Urinary bladder (tissue), 4 donors: ENCODE results near the gene RHEB. TPM values are rescaled to one million over a fixed set of nuclear protein-coding genes. Genes with fewer than 3 reads are reported as not detected.

Experiments used
- DNase-seq: peaks from one replicate; pipeline ENCODE4 v3.0.0-alpha.2; 2015; ENCODE audit errors: extremely low spot score
- H3K27ac ChIP-seq: one replicate; pipeline ENCODE4 v1.5.1; 2013; ENCODE audit warnings: low read depth, mild to moderate bottlenecking, moderate library complexity
- H3K36me3 ChIP-seq: one replicate; pipeline ENCODE4 v1.6.1; 2013; ENCODE audit warnings: mild to moderate bottlenecking, moderate library complexity; ENCODE audit not compliant: insufficient read depth
- H3K4me1 ChIP-seq: one replicate; pipeline ENCODE4 v1.6.1; 2013; ENCODE audit warnings: mild to moderate bottlenecking, moderate library complexity; ENCODE audit not compliant: insufficient read depth
- H3K4me3 ChIP-seq: one replicate; pipeline ENCODE4 v1.5.1; 2013; ENCODE audit warnings: low read depth, low read length
- WGBS: extraction: QIAGEN DNeasy Blood & Tissue Kit; methylation state at CpG from one replicate; pipeline ENCODE4 v1.1.7; 2013; 5-methylcytosine and 5-hydroxymethylcytosine counted together
- polyA plus RNA-seq: library from polyadenylated mRNA; stranded (reverse); fragments of 200-250 nt; gene quantifications from one replicate; pipeline ENCODE4 v1.2.3, GENCODE V29; 2013
- total RNA-seq: library from RNA; depleted of rRNA; stranded (reverse); fragments of >200 nt; gene quantifications from one replicate; pipeline ENCODE4 v1.2.3, GENCODE V29; 2014
- donor health status: healthy with polysubstance abuse.
- donor health status: healthy.

RHEB gene, protein sequence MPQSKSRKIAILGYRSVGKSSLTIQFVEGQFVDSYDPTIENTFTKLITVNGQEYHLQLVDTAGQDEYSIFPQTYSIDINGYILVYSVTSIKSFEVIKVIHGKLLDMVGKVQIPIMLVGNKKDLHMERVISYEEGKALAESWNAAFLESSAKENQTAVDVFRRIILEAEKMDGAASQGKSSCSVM
- total RNA-seq (109 TPM), polyA plus RNA-seq (109 TPM)

DNA sequence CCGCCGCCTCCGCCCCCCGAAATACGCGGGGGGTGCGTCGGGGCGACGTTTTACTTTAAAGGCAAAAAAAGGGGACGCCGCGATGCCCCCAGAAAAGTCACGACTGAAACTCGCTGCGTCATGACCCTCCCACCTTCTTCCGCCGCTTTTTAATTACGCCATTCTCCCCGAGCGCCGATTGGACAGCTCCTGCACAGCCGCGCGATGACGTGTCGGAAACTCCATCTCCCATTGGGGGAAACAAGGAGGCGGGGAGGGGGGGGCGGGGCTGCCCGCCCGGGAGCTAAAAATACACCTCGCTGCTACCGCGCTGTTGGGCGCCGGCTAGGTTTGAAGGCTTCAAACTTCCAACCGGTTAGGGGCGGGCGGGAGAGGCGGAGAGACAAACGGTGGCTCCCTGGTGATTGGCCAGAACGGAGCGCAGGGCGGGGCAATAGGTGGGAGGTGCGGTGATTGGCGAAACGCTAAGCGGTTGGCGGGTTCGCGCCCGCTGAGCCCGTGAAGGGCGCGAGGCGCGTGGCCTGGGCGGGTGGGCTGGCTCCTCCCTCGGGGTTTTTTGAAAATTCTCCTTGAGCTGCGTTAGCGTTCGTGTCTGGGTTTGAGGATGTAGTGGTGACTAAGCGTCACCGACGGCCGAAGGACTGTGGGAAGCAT is at the start of gene RHEB:
RHEB (minus strand) TSS at position 131 of the 654 bp plus-strand sequence. CDS start 384 bp downstream, outside the sequence.
- DNase-seq, result peak; percentile 97
- Histone ChIP-seq H3K4me3 (peak within 1 kb of the TSS; percentile 92), H3K36me3 (peaks cover 2% of the 10 kb centered on the region), H3K27ac (peak within 1 kb of the TSS; percentile 99), H3K4me1 (no peaks in the 10 kb centered on the region)
- under 1% methylated on average over 56 of the region's 66 CpGs for WGBS

- no peak overlapping the region for H3K27ac ChIP-seq
- H3K36me3 ChIP-seq, result no peaks in the 10 kb centered on the region
- 24% methylated on average over 8 of the region's 8 CpGs for WGBS
- DNase-seq, result peak; percentile 37
- H3K4me1 ChIP-seq, result no peaks in the 10 kb centered on the region
- no peak overlapping the region for H3K4me3 ChIP-seq
Observed at GRCh38 chr7:151566897-151567320, 47.2 kb upstream of the RHEB start.

GRCh38 chr7:151565541-151565940 is 45.8 kb upstream of the RHEB start:
- DNase-seq, result no peak

DNA sequence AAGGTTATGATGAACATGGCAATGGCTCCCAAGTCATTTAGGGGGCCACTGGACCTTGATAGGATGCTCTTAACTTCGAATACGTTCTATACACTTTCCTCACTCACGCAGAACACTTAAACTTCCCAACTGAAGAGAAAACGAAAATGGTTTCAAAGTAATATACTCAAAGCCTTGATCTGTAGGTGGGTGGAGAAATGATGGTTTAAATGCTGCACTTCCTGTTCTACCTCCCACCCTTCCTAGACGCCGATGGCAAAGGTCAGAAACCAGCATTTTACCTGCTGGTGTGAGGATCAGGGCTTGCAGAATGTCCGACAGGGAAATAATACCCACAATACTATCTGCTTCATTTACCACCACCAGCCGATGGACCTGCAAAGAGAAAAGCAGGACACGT is 40.5 kb upstream of the RHEB start:
- no peak overlapping the region for H3K27ac ChIP-seq
- no peaks in the 10 kb centered on the region for H3K4me1 ChIP-seq
- no peak overlapping the region for H3K4me3 ChIP-seq
- H3K36me3 ChIP-seq, result peaks cover 12% of the 10 kb centered on the region
- DNase-seq, result no peak
- WGBS, result 92% methylated on average over 9 of the region's 9 CpGs

More at GRCh38 chr7:151565541-151565940, 45.8 kb upstream of the RHEB start:
- H3K4me3 ChIP-seq, result no peak overlapping the region
- no peaks in the 10 kb centered on the region for H3K4me1 ChIP-seq
- 81% methylated on average over 9 of the region's 9 CpGs for WGBS
- no peak overlapping the region for H3K27ac ChIP-seq
- H3K36me3 ChIP-seq, result peaks cover 4% of the 10 kb centered on the region

- Histone ChIP-seq H3K36me3 (peaks cover 12% of the 10 kb centered on the region), H3K27ac (no peak overlapping the region), H3K4me3 (no peak overlapping the region), H3K4me1 (no peaks in the 10 kb centered on the region)
- 87% methylated on average over 5 of the region's 5 CpGs for WGBS
- DNase-seq, result no peak
Observed at GRCh38 chr7:151559557-151560183, 40.0 kb upstream of the RHEB start.

GRCh38 chr7:151558575-151558974 is 38.9 kb upstream of the RHEB start:
- Histone ChIP-seq H3K4me3 (no peak overlapping the region), H3K36me3 (peaks cover 12% of the 10 kb centered on the region), H3K27ac (no peak overlapping the region), H3K4me1 (no peaks in the 10 kb centered on the region)
- no peak for DNase-seq
- WGBS, result 39% methylated on average over 6 of the region's 6 CpGs

GRCh38 chr7:151556592-151556991 is 36.9 kb upstream of the RHEB start:
- no peaks in the 10 kb centered on the region for H3K4me1 ChIP-seq
- H3K4me3 ChIP-seq, result no peak overlapping the region
- H3K27ac ChIP-seq, result no peak overlapping the region
- no peak for DNase-seq
- WGBS, result 95% methylated on average over 12 of the region's 12 CpGs
- H3K36me3 ChIP-seq, result peaks cover 12% of the 10 kb centered on the region

- 71% methylated on average over 15 of the region's 15 CpGs for WGBS
- no peak for DNase-seq
- no peaks in the 10 kb centered on the region for H3K4me1 ChIP-seq
- H3K27ac ChIP-seq, result no peak overlapping the region
- no peak overlapping the region for H3K4me3 ChIP-seq
- H3K36me3 ChIP-seq, result no peaks in the 10 kb centered on the region
Observed at GRCh38 chr7:151553356-151553755, 33.7 kb upstream of the RHEB start.

- peak; percentile 46 for DNase-seq
- H3K4me3 ChIP-seq, result no peak overlapping the region
- H3K27ac ChIP-seq, result no peak overlapping the region
- no peaks in the 10 kb centered on the region for H3K4me1 ChIP-seq
- WGBS, result 40% methylated on average over 10 of the region's 10 CpGs
- no peaks in the 10 kb centered on the region for H3K36me3 ChIP-seq
Observed at GRCh38 chr7:151552352-151553028, 32.8 kb upstream of the RHEB start.

- Histone ChIP-seq H3K4me1 (no peaks in the 10 kb centered on the region), H3K27ac (no peak overlapping the region), H3K36me3 (no peaks in the 10 kb centered on the region), H3K4me3 (no peak overlapping the region)
- 75% methylated on average over 7 of the region's 7 CpGs for WGBS
- DNase-seq, result no peak
Observed at GRCh38 chr7:151551820-151552219, 32.1 kb upstream of the RHEB start.

- DNase-seq, result no peak
- Histone ChIP-seq H3K4me1 (no peaks in the 10 kb centered on the region), H3K4me3 (no peak overlapping the region), H3K27ac (no peak overlapping the region), H3K36me3 (no peaks in the 10 kb centered on the region)
- whole genome bisulfite sequencing, result 20% methylated on average over 3 of the region's 3 CpGs
Observed at GRCh38 chr7:151550656-151551286, 31.1 kb upstream of the RHEB start.

GRCh38 chr7:151549644-151550043 is 29.9 kb upstream of the RHEB start:
- H3K36me3 ChIP-seq, result no peaks in the 10 kb centered on the region
- no peak overlapping the region for H3K27ac ChIP-seq
- no peaks in the 10 kb centered on the region for H3K4me1 ChIP-seq
- WGBS, result 95% methylated on average over 6 of the region's 6 CpGs
- no peak for DNase-seq
- H3K4me3 ChIP-seq, result no peak overlapping the region

DNA sequence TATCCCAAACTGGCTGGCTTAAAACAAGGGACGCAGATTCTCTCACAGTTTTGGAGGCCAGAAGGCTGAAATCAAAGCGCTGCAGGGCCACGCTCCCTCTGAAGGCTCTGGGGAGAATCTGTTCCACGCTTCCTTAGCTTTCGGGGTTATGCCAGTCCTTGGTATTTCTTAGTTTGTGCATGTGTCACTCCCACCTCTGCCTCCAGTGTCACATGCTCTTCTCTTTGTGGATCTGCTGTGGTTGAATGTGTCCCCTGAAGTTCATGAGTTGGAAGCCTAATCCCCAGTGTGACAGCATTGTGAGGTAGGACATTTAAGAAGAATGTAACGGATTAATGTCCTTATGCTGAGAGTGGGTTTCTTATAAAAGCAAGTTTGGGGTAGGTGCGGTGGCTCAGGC is 29.4 kb upstream of the RHEB start:
- Histone ChIP-seq H3K36me3 (no peaks in the 10 kb centered on the region), H3K4me1 (no peaks in the 10 kb centered on the region), H3K27ac (no peak overlapping the region), H3K4me3 (no peak overlapping the region)
- WGBS, result 96% methylated on average over 7 of the region's 7 CpGs
- DNase-seq, result no peak
